Lung (tissue), 12 donors: Measurements from ENCODE around the gene TNFAIP8. TPM values are rescaled to one million over a fixed set of nuclear protein-coding genes. Genes with fewer than 3 reads are reported as not detected.

ENCODE experiments used
- ATAC-seq: fragments of 200-7000 bp; cut with Tn5 transposase; one replicate; pipeline ENCODE4 v1.9.1; 2020; ENCODE audit warnings: moderate number of reproducible peaks; ENCODE audit not compliant: insufficient read depth, low FRiP score
- DNase-seq, 3 donors: peaks; one replicate each; pipeline ENCODE4 v3.0.0-alpha.2; 2013 to 2017
- H3K27ac ChIP-seq, 2 donors: one replicate each; pipeline ENCODE4 v1.5.1; 2013; ENCODE audit warnings: mild to moderate bottlenecking in 2 of 2, moderate library complexity in 2 of 2, control low read depth in 1 of 2, inconsistent platforms in 1 of 2, low read depth in 1 of 2, low read length in 1 of 2
- H3K27me3 ChIP-seq, 3 donors: one replicate each; pipeline ENCODE4 v1.5.1; 2013; ENCODE audit warnings: low read length in 2 of 3; ENCODE audit not compliant: control insufficient read depth in 3 of 3, insufficient read depth in 3 of 3
- H3K36me3 ChIP-seq, 4 donors: one replicate each; pipeline ENCODE4 v1.5.1; 2013; ENCODE audit warnings: low read length in 4 of 4, mild to moderate bottlenecking in 1 of 4, moderate library complexity in 1 of 4; ENCODE audit not compliant: control insufficient read depth in 4 of 4, insufficient read depth in 4 of 4
- H3K4me1 ChIP-seq, 5 donors: one replicate each; pipeline ENCODE4 v1.5.1; 2013; ENCODE audit warnings: low read length in 5 of 5, mild to moderate bottlenecking in 2 of 5, moderate library complexity in 1 of 5; ENCODE audit not compliant: control insufficient read depth in 5 of 5, insufficient read depth in 5 of 5
- H3K4me3 ChIP-seq: one replicate; pipeline ENCODE4 v1.5.1; 2013; ENCODE audit warnings: mild to moderate bottlenecking, control low read depth, moderate library complexity
- H3K9ac ChIP-seq, 2 donors: one replicate each; pipeline ENCODE4 v1.5.1; 2013; ENCODE audit warnings: low read length in 2 of 2, control low read depth in 1 of 2; ENCODE audit not compliant: insufficient read depth in 1 of 2
- H3K9me3 ChIP-seq, 4 donors: one replicate each; pipeline ENCODE4 v1.5.1; 2013; ENCODE audit warnings: low read length in 3 of 4, mild to moderate bottlenecking in 1 of 4, moderate library complexity in 1 of 4; ENCODE audit not compliant: control insufficient read depth in 4 of 4, insufficient read depth in 3 of 4
- WGBS, 2 donors: extraction: QIAGEN DNeasy Blood & Tissue Kit; methylation state at CpG; one replicate each; pipeline ENCODE4 v1.1.7; 2013; 5-methylcytosine and 5-hydroxymethylcytosine counted together
- polyA plus RNA-seq, 2 donors: library from polyadenylated mRNA; stranded (reverse); fragments of 200-250 nt; gene quantifications; one replicate each; pipeline ENCODE4 v1.2.1, GENCODE V29; 2013
- total RNA-seq, 2 donors: library from RNA; depleted of rRNA in 1 of 2; stranded (reverse); fragments of >200 nt in 1 of 2; gene quantifications; one replicate each; pipeline ENCODE4 v1.2.1, GENCODE V29; 2014 to 2021
- TF ChIP-seq, protein P1 (sequence below): IDR thresholded peaks from 2 replicates; pipeline ENCODE4 v1.5.1; 2012; ENCODE audit warnings: mild to moderate bottlenecking; ENCODE audit errors: control extremely low read depth, extremely low read depth
- donor health status: control.
- donor health status: control.
- donor health status: Bipolar disorder and iron deficiency.
- donor health status: healthy.
- donor health status: DM: yes; HTN: yes; CAD: no.

Gene TNFAIP8
- total and polyA plus RNA-seq, 4 donors, result 11.5 to 58.9 (median 35.6) TPM

DNA sequence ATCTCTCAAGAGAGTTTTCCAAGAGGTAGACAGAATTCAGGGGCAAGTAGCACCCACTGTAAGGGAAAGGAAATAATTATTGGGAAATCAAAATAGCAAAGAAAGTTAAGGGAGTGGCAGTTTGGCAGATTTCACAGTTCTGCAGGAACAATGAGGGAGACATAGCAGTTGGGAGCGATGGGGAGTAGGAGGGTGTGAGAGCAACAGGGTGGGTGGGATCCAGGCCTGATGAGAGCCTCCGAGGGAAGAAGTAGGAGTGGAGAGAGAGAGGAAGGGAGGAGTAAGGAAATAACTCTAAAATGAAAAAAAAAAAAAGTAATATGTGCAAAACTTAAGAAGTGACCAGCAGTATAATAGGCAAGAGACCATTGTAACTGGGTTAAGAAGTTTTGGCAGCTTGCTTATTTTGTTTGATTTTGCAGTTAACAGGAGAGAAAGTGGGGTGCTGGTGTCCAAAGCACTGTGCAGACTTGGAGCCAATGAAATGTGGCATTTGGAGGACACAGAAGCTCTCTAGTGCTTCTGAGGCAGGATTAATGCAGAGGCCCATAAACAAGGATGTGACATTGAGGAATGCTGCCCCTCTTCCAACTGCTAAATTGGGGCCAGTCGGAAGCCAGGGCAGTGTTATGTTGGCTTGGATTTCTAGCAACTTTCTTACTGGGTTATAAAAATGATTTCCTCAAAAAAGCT is 10.2 kb downstream of the TNFAIP8 start:
- ATAC-seq, result no peak
- WGBS, 2 donors, result 39 to 50% methylated on average over 3 of the region's 3 CpGs
- H3K4me3 ChIP-seq, result no peak overlapping the region
- H3K27me3 ChIP-seq, result no peaks in the 10 kb centered on the region
- no peak overlapping the region for H3K27ac ChIP-seq
- peaks cover 3 to 20% (median 7%) of the 10 kb centered on the region in 5 donors for H3K4me1 ChIP-seq
- no peak overlapping the region for H3K9ac ChIP-seq
- H3K9me3 ChIP-seq, result no peaks in the 10 kb centered on the region
- TF ChIP-seq, protein P1, sequence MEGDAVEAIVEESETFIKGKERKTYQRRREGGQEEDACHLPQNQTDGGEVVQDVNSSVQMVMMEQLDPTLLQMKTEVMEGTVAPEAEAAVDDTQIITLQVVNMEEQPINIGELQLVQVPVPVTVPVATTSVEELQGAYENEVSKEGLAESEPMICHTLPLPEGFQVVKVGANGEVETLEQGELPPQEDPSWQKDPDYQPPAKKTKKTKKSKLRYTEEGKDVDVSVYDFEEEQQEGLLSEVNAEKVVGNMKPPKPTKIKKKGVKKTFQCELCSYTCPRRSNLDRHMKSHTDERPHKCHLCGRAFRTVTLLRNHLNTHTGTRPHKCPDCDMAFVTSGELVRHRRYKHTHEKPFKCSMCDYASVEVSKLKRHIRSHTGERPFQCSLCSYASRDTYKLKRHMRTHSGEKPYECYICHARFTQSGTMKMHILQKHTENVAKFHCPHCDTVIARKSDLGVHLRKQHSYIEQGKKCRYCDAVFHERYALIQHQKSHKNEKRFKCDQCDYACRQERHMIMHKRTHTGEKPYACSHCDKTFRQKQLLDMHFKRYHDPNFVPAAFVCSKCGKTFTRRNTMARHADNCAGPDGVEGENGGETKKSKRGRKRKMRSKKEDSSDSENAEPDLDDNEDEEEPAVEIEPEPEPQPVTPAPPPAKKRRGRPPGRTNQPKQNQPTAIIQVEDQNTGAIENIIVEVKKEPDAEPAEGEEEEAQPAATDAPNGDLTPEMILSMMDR, result no peak
- no peak for DNase-seq
- no peaks in the 10 kb centered on the region for H3K36me3 ChIP-seq

DNA sequence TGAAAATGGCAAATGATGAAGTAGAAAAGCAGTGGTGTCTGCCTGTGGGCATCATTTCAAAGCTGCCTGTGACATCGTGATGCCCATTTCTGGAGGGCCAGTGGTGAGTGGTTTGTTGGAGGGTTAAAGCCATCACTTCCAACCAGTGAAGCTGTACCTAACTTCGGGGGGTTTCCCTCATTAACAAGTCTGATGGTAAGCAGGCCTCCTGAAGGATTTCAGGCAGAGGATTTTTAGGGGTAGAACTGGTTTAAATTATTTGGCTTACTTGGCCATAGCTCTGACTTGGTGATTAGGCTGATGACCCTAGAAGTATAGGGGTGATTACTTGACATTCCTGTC is 10.7 kb downstream of the TNFAIP8 start:
- no peaks in the 10 kb centered on the region for H3K36me3 ChIP-seq
- ATAC-seq, result no peak
- peaks cover 3 to 20% (median 6%) of the 10 kb centered on the region in 5 donors for H3K4me1 ChIP-seq
- H3K27me3 ChIP-seq, result no peaks in the 10 kb centered on the region
- H3K9me3 ChIP-seq, result no peaks in the 10 kb centered on the region
- H3K4me3 ChIP-seq, result no peak overlapping the region
- H3K9ac ChIP-seq, result no peak overlapping the region
- 75 to 91% methylated on average over 2 of the region's 2 CpGs for WGBS, 2 donors
- no peak for DNase-seq
- peak overlapping the region in 1 of 2 donors; percentile 56 for H3K27ac ChIP-seq
- TF ChIP-seq, protein P1, result no peak

DNA sequence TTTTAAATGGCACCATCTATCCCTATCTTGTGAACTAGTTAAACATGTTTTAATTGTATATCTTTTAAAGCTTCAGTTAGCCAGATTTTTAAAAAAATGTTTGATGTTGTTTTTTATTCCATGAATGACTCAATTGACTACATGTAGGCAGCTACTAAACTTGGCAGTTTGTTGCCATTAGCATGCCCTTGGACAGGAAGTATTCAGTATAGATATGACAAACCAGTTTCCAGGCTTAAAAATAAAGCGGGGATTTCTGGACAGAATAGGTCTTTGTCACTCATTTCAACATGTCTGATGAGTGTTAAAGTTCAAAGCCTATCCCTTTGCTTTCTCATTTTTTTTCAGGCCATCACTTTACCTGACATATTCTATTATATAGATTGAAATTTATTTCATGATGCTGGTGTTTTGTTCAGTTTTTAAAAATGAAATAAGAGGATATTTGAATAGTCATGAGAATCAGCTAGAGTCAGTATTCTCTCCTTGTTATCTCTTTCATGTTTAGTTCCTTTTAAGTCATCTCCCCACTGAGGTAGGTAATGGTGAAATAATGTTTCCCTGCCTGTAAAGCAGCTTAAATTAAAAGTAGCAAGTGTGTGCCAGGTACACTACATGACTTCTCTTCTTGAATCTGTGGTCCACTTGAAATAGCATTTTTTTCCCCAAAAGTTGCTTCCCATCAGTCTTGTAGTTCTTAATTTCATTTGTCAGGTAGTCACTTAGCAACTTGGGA is 11.9 kb downstream of the TNFAIP8 start:
- no peak overlapping the region for H3K27ac ChIP-seq
- TF ChIP-seq, protein P1, result no peak
- WGBS, 2 donors, result 35 to 48% methylated on average over 1 of the region's 1 CpG

More for the DNA sequence above, 11.9 kb downstream of the TNFAIP8 start:
- Histone ChIP-seq H3K36me3 (no peaks in the 10 kb centered on the region), H3K4me3 (no peak overlapping the region), H3K4me1 (peaks cover 3 to 11% (median 6%) of the 10 kb centered on the region in 5 donors), H3K9ac (no peak overlapping the region), H3K27me3 (no peaks in the 10 kb centered on the region), H3K9me3 (no peaks in the 10 kb centered on the region)
- DNase-seq (peak in 1 of 3 donors; percentile 29), ATAC-seq (no peak)
